NCI-H2196 treated with DMSO at 0.1 percent for 48 hours (cell line): ENCODE data around the gene RIN2.
A peak's percentile ranks its signal among the peaks of the same experiment; 100 is the strongest.

Experiments
- DNase-seq: peaks from one replicate; lab custom pipeline; 2025; ENCODE audit not compliant: unreplicated experiment; lab: John Stamatoyannopoulos, UW

Gene RIN2

DNA sequence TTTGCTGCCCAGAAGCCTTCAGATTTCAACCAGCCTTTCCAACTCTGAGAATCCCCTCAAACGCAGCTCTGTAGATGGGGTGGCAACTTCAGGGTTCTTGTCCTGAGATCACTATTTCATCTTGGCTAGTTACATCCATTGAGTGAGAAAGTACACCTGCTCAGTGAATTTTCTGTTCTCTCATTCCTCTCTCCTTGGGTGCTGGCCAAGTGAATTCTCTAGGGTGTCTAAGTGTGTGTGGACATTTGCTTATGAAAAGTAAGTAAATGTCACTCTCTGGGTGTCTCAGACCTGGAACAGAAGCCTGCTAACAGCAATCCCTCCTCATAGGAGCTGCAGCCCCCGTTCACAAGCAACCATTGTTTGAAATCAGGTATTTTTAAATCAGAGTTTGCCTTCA is 3.8 kb downstream of the RIN2 start:
- DNase-seq: no peak

- DNase-seq: no peak
These were observed 6.1 kb downstream of the RIN2 start for GRCh38 chr20:19764207-19764606.

DNA sequence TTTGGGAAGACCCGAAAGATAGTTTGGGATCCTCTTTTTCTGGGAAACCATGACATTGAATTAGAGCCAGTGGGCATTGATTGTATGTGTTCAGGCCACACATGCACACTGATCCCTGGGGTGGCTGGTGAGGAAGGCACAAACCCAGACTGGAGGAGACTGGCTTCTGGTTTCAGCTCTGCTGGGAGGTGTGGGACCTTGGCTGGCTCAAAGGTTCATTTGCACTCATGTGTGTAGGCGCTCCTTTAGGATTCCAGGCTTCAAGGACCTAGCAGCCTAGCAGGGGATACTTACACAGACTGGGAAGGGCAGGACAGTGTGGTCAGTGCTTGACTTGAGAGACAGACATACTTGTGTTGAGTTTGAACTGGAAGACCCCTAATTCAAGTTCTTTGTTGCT is 7.2 kb downstream of the RIN2 start:
- no peak for DNase-seq

- DNase-seq: no peak
These were observed 7.9 kb downstream of the RIN2 start for GRCh38 chr20:19765913-19766312.

DNA sequence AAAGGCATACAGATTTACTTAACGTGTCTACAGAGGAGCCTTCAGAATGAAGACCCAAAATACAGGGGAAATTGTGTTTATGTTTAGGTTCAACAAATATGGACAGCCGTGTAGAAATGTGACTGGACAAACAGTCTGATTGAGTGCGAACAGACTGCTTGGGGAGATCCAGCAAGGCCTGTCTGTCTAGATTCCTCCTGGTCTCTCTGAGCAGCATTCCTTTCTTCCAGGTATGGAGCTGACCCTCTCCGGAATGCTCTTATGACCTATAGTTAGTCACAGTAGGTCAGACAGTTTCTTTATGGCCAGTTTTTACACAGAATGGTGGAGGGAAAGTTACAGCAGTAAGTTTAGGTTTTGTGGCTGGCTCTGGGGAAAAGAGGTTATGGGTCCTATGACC is 9.0 kb downstream of the RIN2 start:
- no peak for DNase-seq

DNA sequence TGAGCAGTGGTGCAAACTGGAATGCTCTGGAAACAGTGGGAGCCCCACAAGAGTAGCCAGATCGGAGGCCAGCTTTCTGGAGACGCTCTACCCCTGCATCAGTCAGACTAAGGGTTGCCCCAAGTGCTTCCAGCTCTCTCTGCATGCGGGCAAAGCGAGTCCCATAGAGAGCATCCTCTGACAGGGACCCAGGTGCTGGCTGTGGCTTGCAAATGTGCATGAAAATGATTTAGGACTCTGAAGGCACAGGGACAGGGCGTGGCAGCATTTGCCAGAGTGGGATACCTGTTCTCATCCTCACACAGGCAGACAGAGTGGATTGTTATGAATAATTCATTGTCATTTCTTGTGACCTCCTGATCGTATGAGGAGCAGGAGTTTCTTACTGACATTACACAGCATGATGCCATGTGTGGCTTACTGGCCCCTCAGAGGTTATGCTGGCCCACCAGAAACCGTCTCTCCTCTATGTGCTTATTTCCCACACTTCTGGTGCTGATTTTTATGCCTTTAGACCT is 10.3 kb downstream of the RIN2 start:
- no peak for DNase-seq

DNA sequence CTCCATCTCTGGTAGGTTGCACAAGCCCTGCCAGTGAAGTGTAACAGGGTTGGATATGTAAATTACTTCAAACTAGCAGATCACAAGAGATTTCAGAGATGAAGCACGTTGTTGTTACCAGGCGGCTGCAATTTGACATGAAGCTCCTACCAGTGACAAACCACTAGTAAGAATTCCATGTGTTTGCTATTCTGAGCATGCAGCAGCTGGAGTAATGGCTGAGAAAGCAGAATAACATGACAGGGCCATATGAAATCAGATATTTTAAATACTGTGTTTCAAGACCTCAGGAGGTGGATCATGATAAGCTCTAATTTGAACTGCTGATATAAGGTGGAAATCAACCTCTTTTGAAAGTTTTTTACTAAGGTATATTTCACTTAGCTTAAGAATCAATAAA is 11.4 kb downstream of the RIN2 start:
- DNase-seq: no peak

DNA sequence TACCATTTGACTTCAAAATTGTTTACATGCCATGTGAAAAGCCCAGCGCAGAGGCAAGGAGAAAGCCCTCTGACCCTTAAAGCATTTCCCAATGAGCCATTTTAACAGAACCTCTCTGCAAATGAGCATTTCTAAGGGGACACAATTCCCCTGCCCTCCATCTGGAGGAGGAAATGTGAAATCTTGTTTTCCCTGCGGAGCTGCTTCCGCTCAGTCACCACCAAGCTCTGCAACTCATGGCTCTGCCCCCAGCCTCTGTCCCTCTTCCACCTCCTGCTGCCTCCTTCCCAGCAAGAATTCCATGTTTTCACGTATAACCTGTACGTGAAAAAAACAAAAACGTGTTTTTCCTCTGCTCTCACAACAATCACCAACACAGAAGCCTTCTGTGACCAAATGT is 12.3 kb downstream of the RIN2 start:
- no peak for DNase-seq

DNA sequence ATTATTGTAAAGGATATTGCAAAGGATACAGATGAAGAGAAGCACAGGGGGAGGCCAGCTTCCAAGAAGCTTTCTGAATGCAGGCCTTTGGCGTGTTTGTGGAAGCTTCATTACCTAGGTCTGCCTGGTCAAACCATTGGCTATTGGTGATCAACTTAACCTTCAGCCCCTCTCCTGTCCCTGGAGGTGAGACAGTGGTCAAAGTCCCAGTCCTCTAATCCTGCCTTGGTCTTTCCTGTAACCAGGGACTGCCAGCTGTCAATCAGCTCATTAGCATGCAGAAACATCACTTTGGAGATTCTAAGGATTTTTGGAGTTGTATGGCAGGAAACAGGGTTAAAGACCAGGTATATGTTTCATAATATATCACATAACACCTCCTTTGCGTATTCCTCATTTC is 13.0 kb downstream of the RIN2 start:
- DNase-seq: no peak

DNA sequence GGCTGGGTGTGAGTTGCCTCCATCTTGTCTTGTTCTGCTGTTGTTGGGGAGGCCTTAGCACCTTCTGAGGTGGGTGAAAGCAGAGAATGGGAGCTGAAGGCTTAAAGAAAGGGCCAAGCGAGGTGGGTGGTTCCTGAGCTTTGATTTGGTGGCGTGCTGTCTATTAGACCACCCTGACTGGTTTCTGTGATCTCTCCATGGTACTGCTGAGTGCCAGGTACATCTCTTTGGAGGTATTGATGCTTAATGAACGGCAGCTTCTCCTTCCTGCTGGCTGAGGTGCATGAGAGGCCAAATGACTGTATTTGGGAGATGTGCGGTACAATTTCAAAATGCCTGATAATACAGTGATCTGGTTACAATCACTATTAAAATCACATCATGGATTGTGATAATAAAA is 15.4 kb downstream of the RIN2 start:
- no peak for DNase-seq

GRCh38 chr20:19774135-19774933 is 16.3 kb downstream of the RIN2 start:
- no peak for DNase-seq

DNA sequence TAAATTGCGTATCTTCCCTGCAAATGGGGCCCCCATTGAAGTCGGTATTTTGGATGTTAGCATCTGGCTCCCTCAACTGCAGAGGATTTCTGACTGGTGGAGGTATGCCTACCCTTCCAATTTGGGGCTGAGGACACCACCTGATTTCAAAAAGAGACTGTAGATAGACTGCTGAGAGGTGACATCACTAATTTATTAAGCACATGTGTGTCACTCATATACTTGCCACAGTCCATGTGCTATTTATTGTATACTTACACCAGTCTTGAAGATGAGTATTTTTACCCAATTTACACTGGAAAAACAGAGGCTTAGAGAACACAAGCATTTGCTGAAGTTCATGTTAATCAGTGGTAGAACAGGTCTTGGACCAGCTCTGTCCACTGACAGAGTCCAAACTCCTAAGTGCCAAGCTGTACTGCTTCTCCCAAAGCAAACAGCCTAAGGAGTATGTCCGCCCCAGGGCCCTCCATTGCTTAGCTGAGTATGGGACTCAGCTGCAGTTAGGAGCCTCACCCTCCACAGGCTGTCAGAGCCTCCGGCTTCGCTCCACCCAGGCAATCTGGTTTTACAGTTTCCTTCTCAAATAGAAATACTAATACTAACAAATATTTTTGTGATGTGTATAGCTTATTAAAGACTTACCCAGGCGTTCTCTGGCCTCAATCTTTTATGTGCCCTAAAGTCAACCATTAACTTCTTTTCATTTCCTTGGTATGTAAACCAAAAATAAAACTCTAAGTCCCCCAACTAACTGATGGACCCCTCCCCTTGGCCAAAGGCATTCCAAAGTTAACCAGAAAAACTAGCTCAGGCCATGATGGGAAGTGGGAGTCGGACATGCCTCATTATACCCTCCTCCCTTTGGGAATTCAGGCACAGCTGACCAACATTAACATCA is 17.5 kb downstream of the RIN2 start:
- DNase-seq: no peak

DNA sequence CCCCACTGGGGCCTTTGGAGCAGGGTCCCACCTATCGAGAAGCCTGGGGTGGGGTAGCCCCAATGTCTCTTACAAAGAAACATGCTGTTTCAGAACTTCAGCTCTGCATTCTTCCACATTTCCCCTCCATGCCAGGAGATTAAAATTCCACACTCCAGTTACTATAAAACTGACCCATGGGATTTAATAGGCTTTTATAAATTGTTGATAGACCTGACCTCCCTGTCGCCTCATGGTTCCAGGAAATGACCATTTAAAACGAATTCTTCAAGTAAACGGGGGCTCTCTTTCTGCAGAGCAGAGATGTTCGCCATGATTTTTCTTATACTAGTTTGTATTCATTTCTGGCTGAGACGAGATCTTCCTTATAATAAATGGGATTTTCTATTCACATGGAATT is 19.3 kb downstream of the RIN2 start:
- no peak for DNase-seq

DNA sequence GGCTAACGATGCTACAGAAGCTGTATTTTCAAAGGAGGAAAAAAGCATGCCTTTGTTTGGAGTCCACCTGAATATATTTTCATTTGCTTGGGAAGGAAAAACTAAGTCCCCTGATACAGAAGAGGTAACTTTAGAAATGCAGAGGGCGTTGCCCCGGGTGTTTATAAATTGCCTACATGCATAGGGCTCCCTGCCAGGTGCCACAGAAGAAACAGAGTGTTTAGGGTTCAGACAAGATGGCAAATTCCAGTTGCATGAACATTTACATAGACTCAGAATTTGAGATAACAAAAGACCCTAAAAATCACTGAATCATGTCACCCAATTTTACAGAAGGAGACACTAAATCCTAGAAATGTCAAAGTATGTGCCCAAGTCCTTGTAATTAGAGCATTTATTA is 19.9 kb downstream of the RIN2 start:
- DNase-seq: no peak

- no peak for DNase-seq
These were observed 20.3 kb downstream of the RIN2 start for GRCh38 chr20:19778404-19778803.

GRCh38 chr20:19779634-19780033 is 21.6 kb downstream of the RIN2 start:
- no peak for DNase-seq

- no peak for DNase-seq
These were observed 22.2 kb downstream of the RIN2 start for GRCh38 chr20:19780261-19780660.

DNA sequence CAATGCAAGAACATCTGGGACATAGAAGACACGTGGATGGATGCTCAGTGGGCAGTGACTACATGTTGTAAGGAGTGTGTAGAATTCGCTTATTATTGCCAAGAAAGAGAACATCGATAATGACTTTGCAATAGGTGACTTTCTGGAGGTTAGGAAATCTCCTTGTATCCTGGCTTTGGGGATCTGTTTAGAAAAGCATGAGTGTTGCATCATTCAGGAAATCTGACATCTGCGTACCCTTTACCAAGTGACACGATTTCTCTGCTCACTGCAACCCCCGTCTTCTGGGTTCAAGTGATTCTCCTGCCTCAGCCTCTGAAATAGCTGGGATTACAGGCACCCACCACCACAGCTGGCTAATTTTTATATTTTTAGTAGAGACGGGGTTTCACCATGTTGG is 23.2 kb downstream of the RIN2 start:
- DNase-seq: no peak

DNA sequence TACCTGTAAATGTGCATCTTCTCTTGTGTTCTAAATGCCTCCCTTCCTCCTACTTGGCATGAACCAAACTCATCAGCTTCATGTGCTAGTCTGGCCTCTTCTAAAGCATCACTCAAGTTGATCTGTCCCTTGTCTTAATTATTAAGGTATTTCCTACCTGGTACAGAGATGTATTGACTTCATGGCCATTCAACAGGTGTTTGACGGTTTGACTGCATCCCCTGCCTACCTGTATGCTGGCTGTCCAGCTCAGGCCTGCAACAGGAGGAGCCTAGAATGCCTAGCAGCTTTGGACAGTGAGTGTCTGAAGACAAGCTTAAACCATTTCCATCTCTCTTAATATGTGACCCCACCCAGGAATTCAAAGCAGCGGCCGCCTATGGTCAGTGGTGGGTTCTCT is 24.6 kb downstream of the RIN2 start:
- no peak for DNase-seq

DNA sequence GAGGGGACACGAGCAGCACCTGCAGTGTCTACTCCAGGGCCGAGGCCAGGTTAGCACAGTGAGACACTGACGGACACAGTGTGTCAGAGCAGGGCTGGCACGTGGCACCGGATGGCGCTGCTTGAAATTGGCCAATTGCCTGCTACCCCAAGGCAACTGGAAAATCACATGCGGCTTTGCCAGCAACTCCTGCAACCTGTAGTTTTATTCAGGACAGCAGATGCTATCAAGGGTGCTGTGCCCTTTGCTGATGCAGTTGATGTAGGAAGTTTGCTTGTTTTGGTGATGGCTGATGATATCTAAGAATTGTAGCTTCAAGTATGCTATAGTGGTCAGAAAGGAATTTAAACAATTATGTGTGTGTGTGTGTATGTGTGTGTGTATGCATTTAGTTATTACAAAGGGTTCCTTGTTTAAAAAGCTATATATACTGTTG is 25.9 kb downstream of the RIN2 start:
- peak; percentile 71 for DNase-seq

DNA sequence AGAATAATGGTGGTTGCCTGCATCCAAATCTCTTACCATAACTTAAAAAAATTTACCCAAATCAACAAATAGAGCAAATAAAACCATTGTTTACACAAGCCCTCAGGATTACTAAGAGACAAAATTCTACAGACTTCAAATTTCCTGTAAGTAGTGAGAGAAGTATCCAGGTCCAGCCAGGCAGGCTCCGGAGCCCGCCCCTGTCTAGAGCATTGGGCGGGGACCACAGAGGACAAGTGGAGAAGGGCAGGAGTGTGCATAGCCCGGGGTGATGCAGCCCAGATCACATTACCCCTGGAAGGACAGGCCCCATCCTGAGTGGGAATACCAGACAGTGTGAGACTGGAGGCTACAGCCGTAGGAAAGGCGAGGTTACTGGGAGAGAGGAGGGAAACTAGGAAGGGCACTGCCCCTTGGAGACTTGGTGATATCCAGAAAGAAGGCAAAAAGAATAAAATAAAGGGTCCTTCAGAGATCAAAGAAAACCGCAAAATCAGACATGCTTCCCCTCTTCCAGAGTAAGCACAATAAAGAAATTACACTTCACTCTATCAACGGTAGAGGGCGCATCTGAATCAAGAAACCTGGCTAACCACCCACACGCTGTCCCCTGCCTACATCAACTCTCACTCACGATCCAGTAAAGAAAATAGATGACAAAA is 26.6 kb downstream of the RIN2 start:
- DNase-seq: peak; percentile 91
